NCI-H2107 treated with DMSO at 0.1 percent for 48 hours (cell line): ENCODE results near the gene GLMP.
"Not testable (repeated sequence)": the region's sequence is repeated elsewhere in the genome, so short reads cannot be mapped to it uniquely, and the experiment has no call there.

Experiments used
- DNase-seq: peaks from one replicate; lab custom pipeline; 2025; ENCODE audit not compliant: unreplicated experiment; lab: John Stamatoyannopoulos, UW

The GLMP gene, protein sequence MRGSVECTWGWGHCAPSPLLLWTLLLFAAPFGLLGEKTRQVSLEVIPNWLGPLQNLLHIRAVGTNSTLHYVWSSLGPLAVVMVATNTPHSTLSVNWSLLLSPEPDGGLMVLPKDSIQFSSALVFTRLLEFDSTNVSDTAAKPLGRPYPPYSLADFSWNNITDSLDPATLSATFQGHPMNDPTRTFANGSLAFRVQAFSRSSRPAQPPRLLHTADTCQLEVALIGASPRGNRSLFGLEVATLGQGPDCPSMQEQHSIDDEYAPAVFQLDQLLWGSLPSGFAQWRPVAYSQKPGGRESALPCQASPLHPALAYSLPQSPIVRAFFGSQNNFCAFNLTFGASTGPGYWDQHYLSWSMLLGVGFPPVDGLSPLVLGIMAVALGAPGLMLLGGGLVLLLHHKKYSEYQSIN

DNA sequence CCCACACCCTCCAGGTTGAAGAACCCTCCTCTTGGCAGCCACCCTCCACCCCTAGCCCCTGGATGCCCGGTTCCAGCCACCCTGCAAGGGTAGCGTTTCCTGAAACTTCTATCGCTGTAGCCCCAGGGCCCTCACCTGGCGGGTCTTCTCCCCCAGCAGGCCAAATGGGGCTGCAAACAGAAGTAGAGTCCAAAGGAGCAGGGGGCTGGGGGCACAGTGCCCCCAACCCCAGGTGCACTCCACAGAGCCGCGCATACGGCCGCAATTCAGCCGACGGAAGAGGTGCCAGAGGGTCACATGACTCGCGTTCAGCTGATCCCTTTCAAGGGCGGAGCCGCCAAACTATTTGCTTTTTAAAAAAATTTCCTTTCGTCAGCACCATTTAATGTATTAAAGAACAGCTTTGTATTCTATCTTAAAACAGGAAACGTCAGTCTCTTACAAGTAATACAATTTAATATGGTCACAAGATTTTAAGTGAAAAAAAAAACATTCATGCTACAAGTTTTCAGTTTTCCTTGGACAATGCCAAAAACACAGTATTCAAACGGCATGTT is at the start of gene GLMP:
Gene GLMP, minus strand, starts transcription at position 289 of the 557 bp plus-strand sequence. Its CDS starts 34 bp downstream, at position 255.
- DNase-seq: peak; percentile 36

DNA sequence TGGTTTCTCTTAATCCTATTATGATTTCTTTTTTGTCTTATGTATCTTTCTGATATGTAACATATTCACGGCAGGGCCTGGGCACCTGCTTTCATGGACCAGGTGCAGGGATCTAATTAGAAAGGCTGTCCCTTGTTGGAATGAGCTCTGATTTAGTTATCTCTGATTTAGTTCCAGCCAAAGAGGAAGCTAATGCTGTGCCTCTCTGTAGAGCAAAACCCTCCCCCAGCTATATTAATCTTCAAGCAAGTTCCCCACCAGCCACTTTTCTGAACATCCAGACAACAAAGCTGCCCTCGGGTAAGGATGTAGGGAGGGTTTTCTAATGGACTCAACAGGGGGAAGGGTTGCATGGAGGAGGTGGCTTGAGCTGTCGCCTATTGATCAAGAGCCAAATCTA is 48.9 kb upstream of the GLMP start:
- no peak for DNase-seq

DNA sequence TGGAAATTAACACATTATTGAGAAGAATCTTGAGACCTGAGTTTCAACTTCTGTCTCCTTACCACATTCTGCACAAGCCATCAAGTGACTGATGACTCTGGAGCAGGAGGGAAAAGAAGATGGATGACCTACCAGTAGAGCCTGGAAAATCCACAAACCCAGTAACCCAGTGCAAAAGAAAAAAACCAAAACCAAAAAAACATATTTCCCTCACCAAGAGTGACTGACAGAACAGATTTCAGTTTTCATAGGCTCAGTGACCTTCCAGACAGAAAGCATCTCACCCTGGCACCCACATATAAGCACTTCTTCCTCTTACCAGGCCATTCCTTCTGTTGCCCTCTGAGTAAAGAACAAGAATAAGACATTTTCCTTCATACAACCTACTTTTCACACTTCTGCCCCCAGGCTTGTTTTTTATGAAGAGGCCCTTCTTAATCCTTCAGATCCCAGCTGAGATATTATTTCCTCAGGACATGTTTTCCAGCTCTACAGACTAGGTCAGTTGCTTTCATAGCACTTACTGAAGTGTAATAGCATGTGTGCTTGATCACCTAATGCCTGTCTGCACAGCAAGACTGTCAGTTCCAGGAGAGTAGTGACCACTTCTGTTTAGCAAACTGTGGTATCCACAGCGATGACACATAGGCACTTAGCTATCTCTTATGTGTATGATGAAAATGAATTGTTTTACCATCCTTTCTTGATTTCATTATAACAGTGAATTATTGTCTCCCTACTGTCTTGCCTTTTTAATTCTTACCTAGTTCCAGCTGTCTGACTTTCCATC is 46.9 kb upstream of the GLMP start:
- DNase-seq: no peak

DNA sequence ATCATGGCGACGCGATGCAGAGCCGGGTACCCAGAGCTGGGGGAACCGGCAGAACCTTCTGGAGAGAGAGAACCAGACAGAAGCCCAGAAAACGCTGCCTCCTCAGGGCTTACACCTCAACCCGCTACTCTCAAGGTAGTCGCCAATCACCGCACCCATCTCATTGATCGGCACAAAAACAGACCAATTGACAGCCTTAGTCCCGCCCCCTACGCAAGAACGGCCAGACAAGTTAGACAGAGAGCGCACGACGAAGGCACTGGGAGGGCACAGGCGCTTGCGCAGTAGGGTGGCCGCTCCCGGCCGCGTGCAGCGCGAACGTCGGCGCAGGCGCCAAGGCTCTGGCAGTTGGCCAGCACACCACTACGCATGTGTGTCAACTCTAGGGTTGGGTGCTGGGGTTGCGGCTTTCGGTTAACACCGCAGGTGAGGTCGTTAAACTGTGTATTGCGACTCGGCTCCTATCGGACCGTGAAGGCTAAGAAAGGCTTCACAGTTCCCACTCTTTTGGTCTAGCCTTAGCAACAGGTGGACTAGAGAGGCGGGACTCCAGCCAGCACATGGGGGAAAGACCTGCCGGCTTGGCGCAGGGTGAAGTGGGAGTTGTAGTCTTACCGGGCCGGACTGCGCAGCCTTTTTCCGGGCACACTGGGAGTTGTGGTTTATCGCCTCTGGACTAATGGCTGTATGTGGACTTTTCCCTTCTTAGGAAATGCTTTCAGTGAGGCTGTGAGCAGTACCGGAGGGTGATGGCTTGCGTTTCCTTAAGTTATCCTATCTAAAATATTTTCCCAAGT is 42.9 kb upstream of the GLMP start, which contains the start of the genes CCT3 and TSACC:
Gene CCT3, minus strand, starts transcription at position 113 of the 797 bp plus-strand sequence. Its CDS starts 108 bp downstream, at position 5.
Gene TSACC, plus strand, starts transcription at position 347 of the 797 bp plus-strand sequence. CDS start 1,232 bp downstream, outside the sequence.
- DNase-seq: peak; percentile 99

DNA sequence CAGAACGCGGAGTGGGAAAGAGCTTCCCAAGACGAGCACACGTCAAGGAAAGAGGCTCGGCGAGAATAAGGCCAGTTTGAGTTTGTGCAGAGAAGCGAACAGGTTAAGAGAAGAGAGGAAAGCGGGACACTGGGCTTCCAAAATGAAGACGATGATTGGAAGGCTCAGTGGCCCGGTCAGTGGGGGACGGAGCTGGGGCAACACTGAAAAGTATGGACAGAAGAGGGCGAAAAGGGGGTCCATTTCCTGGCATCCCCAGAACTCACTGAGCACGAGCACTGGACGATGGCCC is 42.4 kb upstream of the GLMP start:
- DNase-seq: no peak

DNA sequence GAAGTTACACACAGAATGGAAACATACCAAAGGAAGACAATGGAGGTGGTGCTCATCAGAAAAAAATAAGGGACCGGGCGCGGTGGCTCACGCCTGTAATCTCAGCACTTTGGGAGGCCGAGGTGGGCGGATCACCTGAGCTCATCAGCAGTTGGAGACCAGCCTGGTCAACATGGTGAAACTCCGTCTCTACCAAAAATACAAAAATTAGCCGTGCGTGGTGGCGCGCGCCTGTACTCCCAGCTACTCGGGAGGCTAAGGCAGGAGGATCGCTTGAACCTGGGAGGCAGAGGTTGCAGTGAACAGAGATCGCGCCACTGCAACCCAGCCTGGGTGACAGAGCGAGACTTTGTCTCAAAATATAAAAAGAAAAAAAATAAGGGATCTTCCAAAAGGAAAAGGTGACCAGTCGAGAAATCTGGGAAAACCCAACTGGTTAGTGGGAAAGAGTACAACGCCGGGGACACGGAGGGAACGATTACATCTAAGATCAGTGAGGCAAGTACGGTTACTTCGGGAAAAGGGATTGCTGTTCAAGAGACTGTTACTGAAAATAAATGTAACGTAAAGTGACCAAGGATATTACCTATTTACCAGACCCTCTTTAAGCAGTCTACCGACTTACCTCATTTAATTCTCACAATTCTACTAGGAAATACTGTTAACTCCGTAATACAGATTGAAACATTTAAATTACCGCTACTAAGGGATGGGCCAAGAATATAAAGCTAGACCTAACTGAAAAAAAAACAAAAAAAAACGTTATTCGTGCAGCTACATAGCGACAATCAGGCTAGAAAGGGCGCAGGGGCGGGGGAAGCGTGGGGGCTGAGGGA is 41.8 kb upstream of the GLMP start:
- DNase-seq: no peak

DNA sequence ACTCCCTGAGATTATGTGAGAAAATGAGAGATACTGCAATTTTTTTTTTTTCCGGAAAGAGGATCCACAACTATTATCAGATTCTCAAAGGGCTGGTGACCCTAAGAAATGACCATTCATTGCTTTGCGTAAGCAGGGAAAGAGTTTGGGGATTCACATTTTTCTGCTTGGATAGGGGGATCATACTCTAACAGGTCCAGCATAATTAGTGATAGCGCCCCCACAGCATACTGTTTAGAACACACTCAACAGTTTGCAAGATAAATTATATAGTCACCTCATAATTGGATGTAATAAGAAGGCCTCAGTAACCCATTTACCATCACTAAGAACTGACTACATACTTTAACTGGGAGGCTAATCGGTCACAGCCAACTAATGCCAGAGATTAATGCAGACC is 40.8 kb upstream of the GLMP start:
- DNase-seq: no peak

DNA sequence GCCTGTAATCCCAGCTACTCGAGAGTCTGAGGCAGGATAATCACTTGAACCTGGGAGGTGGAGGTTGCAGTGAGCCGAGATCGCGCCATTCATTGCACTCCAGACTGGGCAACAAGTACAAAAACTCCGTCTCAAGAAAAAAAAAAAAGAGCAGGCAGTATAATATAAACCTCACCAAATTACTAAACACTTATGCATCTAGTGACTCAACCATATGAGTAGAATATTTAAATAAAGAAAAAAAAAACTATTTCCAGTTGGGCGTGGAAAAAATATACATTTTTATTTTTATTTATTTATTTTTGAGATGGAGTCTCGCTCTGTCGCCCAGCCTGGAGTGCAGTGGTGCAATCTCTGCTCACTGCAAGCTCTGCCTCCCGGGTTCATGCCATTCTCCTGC is 27.7 kb upstream of the GLMP start:
- not testable (repeated sequence) for DNase-seq

DNA sequence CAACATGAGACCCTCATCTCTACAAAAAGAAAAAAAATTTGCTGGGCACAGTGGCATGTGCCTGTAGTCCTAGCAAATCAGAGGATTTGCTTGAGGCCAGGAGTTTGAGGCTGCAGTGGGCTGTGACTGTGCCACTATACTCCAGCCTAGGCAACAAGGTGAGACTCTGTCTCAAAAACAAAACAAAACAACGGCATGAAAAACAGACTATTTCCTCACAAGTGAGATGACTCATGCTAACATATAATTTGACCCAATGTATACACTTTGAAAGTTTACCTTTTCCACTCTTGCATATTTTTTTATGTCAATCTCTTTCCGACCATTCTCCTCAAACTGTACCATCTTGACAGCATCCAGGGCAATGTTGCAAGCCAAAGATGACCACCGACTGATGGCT is 25.1 kb upstream of the GLMP start:
- DNase-seq: no peak

DNA sequence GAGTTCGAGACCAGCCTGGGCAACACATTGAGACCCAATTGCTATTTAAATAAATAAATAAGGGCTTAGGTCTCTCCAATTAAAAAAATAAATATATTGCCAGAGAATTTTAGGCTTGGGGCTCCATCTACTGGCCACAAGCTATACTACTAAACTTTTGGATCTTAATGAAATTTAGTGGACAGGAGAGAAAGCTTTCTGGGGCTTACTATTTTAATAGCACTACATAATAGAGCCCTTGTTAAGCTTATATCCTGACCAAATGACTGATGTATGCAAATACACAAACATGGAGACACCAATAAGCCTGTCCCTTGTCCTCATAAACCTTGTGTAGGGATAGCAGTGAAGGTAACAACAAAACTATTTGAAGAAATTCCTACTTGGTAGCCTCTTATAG is 24.2 kb upstream of the GLMP start:
- no peak for DNase-seq

DNA sequence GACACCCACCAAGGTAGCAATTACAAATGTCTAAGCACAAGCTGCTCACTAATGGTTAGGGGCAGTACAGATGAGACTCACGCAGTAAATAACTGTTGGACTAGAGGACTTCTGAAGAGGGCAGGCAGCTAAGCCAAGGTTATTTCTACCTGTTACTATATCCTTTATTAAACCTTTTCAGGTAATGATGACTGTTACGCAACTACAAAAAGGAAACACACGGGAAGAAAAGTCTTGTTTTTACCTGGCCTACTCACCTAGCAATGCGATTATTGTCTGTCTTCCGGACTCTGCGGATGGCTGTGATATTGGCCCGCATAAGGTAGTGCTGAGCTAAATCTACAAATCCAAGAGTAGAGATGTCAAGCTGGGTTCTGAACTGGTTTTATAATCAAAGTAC is 21.4 kb upstream of the GLMP start:
- no peak for DNase-seq

DNA sequence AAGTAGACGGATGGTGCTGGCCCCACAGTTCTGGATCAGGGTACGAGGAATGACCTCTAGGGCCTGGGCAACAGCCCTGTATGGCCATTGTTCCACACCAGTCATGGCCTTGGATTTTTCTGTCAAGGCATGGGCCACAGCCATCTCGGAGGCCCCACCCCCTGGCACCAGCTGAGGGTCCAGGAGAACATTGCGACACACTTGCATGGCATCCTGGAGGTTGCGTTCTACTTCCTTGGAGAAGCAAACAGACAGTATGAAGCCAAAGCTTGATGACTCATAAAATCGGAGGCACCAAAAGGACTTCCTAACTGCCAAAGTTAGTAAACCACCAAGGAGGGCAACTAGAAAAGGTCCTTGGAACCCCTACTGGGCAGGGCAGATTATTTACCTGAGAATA is 15.5 kb upstream of the GLMP start:
- DNase-seq: no peak

DNA sequence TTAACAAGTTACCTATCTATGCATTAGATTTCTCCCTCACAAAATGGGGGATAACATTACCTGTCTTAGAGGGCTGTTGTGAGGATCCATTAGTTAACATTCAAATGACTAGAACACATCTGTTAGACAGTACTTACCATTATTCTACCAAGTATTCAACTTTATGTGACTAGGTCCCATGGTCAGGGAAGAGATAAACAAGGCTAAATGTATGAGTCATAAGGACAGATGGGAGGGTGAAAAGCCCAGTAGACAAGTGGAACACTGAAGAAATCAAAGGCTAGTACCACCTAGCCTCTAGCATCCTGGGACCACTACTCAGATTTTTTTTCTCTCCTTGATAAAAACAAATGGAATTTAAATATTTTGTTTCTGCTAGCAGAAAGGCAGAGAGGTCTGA is 12.6 kb upstream of the GLMP start:
- DNase-seq: no peak

DNA sequence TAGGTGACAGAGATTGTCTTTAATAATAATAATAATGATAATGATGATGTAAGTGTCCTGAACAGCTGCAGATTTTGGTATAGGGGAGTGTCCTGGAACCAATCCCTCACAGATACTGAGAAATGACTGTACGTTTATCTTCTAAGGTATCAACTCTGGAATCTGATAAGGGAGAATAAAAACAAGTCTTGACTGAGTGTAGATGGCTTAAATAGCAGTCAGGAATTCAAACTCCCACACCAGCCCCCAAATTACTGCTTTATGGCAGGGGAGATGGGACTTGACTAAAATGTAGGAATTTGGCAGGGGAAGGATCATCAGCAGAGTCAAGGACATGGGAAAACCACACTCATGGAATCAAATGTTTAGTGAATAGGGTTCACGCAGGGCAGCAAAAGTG is 9.7 kb upstream of the GLMP start:
- no peak for DNase-seq

DNA sequence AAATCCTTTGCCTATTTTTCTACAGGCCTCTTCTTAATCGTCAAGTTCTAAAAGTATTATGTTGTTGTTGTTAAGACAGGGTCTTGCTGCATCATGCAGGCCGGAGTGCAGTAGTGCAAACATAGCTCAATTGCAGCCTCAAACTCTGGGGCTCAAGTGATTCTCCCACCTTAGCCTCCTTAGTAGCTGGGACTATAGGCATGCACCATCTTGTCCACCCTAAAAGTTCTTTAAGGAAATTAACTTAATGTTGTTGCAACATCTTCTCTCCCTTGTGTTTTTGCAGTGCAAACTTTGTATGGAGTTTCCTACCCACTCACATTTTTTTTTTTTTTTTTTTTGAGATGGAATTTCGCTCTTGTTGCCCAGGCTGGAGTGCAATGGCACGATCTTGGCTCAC is 7.8 kb upstream of the GLMP start:
- no peak for DNase-seq

DNA sequence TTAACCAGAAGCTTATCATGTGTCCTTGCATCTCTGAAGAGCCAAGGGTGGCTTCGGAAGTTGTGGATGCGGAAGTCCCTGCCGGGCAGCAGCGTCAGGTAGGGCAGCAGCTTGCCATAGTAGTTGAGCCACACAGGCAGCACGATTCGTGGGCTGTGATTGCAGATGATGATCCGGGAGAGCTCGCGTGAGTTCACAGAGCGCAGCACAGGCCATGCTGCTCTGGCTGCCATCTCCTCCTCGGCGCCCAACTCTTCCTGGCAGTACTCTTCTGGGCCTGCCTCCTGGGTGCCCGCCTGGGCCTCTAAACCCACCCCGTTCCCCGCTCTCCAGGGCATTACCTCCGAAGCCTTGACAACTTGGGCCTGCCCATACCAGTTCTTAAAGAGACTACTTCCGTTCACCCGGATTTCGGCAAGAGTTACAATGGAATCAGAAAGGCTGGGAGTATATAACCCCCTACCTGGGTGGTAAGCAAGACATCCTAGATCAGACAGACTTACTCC is 3.4 kb upstream of the GLMP start, which contains the start of gene VHLL:
Gene VHLL, minus strand, starts transcription at position 456 of the 506 bp plus-strand sequence. Its CDS starts 118 bp downstream, at position 338.
- no peak for DNase-seq

DNA sequence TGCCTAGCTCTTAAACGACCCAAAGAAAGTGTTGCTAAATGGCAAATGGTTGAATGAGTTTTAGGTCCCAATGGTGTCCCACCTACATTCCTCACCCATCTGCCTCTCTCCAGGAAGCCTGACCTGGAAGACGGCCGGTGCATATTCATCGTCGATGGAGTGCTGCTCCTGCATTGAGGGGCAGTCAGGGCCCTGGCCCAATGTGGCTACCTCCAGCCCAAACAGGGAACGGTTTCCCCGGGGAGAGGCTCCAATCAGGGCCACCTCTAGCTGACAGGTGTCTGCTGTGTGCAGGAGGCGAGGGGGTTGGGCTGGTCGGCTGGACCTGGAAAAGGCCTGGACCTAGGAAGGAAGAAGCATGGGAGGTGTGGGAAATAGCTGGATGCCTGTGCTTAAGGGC is 1.6 kb downstream of the GLMP start:
- DNase-seq: no peak

DNA sequence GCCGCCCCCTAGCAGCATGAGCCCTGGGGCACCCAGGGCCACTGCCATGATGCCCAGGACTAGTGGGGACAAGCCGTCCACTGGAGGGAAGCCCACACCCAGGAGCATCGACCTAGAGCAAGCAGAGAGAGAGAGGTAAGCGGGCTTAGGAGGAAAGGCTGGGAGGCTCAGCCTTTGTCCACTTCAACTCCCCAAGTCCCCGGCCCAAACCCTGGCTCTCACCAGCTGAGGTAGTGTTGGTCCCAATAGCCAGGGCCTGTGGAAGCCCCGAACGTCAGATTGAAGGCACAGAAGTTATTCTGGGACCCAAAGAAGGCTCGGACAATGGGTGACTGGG is 2.4 kb downstream of the GLMP start:
- DNase-seq: no peak

DNA sequence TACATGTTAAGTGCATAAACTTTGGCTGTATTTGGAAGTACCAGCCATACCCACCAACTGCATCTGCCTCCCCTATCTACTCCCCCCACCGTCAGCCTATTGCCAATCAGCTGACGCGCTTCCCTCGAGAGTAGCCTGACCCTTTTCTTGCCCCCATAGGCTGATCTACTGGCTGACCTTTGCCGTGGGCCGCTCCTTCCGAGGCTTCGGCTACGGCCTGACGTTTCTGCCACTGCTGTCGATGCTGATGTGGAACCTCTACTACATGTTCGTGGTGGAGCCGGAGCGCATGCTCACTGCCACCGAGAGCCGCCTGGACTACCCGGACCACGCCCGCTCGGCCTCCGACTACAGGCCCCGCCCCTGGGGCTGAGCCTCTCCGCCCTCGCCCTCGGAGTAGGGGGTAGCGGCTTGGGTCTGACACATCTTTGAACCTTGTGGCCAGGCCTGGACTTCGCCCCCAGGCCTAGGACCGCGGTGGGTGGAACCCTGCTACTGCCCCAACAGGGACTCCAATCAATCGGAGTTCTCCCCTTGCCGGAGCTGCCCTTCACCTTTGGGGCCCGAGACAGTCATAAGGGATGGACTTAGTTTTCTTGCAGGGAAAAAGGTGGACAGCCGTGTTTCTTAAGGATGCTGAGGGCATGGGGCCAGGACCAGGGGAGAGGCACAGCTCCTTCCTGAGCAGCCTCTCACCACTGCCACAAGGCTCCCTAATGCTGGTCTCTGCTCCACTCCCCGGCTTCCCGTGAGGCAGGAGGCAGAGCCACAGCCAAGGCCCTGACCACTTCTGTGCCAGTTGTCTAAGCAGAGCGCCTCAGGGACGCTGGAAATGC is 4.0 kb downstream of the GLMP start:
- DNase-seq: no peak
